Activated T-cell treated with anti-CD3 and anti-CD28 coated beads for 4 hours (primary cell): ENCODE data around the gene RSPH3.

Source experiments
- DNase-seq: peaks from one replicate; pipeline ENCODE4 v3.0.0-alpha.2; 2020

Gene RSPH3

GRCh38 chr6:158924499-158925455 lies 75.2 kb downstream of the RSPH3 start:
- DNase-seq = no peak

GRCh38 chr6:158923805-158924498 lies 76.0 kb downstream of the RSPH3 start:
- no peak for DNase-seq
